Occipital lobe (tissue), 2 donors: ENCODE results near the gene SSBP4. TPM values are rescaled to one million over a fixed set of nuclear protein-coding genes. Genes with fewer than 3 reads are reported as not detected.

Source experiments
- DNase-seq: peaks from one replicate; lab custom pipeline; 2025; lab: John Stamatoyannopoulos, UW
- total RNA-seq: library from RNA; depleted of rRNA; stranded (reverse); fragments of >200 nt; gene quantifications from one replicate; pipeline ENCODE4 v1.2.3, GENCODE V29; 2014

The SSBP4 gene
- total RNA-seq, 1 donor from 2014 or later, result 75.6 TPM

GRCh38 chr19:18433015-18433691, 14.0 kb downstream of the SSBP4 start:
- DNase-seq, result no peak

- no peak for DNase-seq
Observed at GRCh38 chr19:18433735-18434398, 14.7 kb downstream of the SSBP4 start.

GRCh38 chr19:18434411-18435175, 15.4 kb downstream of the SSBP4 start:
- no peak for DNase-seq

- DNase-seq, result no peak
Observed at GRCh38 chr19:18435178-18435841, 16.1 kb downstream of the SSBP4 start.

GRCh38 chr19:18435842-18436670, 16.9 kb downstream of the SSBP4 start:
- DNase-seq, result no peak

GRCh38 chr19:18436671-18437490, 17.7 kb downstream of the SSBP4 start:
- no peak for DNase-seq

- no peak for DNase-seq
Observed at GRCh38 chr19:18437491-18438330, 18.5 kb downstream of the SSBP4 start, which contains the start of gene ISYNA1. TSS of gene ISYNA1 (minus strand) at chr19:18438133. CDS start at chr19:18437979, 154 bp downstream.

- no peak for DNase-seq
Observed at GRCh38 chr19:18438331-18439024, 19.3 kb downstream of the SSBP4 start.

- DNase-seq, result no peak
Observed at GRCh38 chr19:18439025-18439909, 20.1 kb downstream of the SSBP4 start.

- no peak for DNase-seq
Observed at GRCh38 chr19:18439910-18440237, 20.7 kb downstream of the SSBP4 start.

- no peak for DNase-seq
Observed at GRCh38 chr19:18440415-18440877, 21.2 kb downstream of the SSBP4 start.

- DNase-seq, result no peak
Observed at GRCh38 chr19:18440936-18441803, 22.0 kb downstream of the SSBP4 start.

GRCh38 chr19:18441804-18442788, 22.9 kb downstream of the SSBP4 start:
- no peak for DNase-seq

GRCh38 chr19:18442941-18443340, 23.7 kb downstream of the SSBP4 start:
- no peak for DNase-seq

- no peak for DNase-seq
Observed at GRCh38 chr19:18443406-18443805, 24.2 kb downstream of the SSBP4 start.
